ENCODE measurements around the gene HELT. TPM values are rescaled to one million over a fixed set of nuclear protein-coding genes. Genes with fewer than 3 reads are reported as not detected.
"Not testable (repeated sequence)": the region's sequence is repeated elsewhere in the genome, so short reads cannot be mapped to it uniquely, and the experiment has no call there.

HELT gene
- total RNA-seq, 4 donors from 2014 or later: not detected

DNA sequence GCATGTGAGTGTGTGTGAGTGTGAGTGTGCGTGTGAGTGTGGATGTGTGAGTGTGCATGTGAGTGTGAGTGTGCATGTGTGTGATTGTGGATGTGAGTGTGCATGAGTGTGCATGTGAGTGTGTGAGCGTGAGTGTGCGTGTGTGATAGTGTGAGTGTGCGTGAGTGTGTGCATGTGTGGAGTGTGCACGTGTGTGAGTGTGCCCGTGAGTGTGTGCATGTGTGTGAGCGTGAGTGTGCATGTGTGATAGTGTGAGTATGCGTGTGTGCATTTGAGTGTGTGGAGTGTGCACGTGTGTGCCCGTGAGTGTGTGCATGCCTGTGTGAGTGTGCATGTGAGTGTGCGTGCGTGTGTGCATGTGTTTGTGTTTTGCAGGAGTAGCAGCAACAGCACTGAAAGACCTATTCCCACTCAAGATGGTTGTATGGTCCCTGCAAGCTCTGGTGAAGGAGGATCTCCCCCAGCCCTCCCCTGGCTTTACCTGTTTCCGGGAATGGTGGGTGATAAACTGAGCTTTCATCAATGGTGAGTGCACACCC is 30.7 kb upstream of the HELT start:
- in situ Hi-C loops (cut with MboI; ENCODE audit: low sequenced_read_pairs in 4 of 4): loop anchor here in 3 of 4 donors (25.0 kb wide), 1 partner anchor 250 kb away; the partner anchor contains the start of gene CENPU (in 3 of the 3)

DNA sequence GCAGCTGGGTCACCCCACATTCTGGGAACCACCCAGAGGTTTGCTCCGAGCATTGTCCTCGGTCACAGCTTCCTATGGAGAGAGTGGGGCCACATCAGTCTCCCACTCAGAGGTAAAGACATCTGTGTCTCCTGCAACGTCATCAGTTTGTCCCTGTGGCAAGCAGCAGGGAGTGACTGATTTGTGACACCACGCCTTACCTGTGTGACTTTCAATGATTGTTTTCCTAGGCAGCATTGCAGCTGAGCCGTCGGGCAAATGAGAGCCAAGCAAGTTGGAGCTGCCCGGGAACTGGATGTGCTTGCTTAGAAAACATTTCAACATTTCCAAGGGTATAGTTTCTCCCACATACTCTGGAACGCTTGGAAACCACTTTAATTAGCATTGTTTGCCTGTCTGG is 29.7 kb upstream of the HELT start:
- Histone ChIP-seq H3K27me3 (no peaks in the 10 kb centered on the region), H3K27ac (no peak overlapping the region), H3K36me3 (no peaks in the 10 kb centered on the region), H3K4me3 (no peak overlapping the region), H3K9me3 (no peaks in the 10 kb centered on the region), H3K4me1 (no peaks in the 10 kb centered on the region)
- intact Hi-C loops (cut with DNase I; ENCODE audit: low total_unique reads): loop anchor here (10.0 kb wide), 1 partner anchor 344 kb away; the partner anchor contains the start of genes CASP3 and PRIMPOL
- TF ChIP-seq, protein P1, sequence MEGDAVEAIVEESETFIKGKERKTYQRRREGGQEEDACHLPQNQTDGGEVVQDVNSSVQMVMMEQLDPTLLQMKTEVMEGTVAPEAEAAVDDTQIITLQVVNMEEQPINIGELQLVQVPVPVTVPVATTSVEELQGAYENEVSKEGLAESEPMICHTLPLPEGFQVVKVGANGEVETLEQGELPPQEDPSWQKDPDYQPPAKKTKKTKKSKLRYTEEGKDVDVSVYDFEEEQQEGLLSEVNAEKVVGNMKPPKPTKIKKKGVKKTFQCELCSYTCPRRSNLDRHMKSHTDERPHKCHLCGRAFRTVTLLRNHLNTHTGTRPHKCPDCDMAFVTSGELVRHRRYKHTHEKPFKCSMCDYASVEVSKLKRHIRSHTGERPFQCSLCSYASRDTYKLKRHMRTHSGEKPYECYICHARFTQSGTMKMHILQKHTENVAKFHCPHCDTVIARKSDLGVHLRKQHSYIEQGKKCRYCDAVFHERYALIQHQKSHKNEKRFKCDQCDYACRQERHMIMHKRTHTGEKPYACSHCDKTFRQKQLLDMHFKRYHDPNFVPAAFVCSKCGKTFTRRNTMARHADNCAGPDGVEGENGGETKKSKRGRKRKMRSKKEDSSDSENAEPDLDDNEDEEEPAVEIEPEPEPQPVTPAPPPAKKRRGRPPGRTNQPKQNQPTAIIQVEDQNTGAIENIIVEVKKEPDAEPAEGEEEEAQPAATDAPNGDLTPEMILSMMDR (IDR thresholded peaks at IDR 0.05 in 4 of 5, conservative IDR thresholded peaks at IDR 0.05 in 1 of 5): no peak
- TF ChIP-seq POLR2A (IDR thresholded peaks at IDR 0.05): no peak
- peak in 1 of 2 donors; percentile 16 for DNase-seq
- peak in 1 of 2 donors; percentile 78 for ATAC-seq
- in situ Hi-C loops (cut with MboI; ENCODE audit: low sequenced_read_pairs in 4 of 4): loop anchor here in 3 of 4 donors (25.0 kb wide), 1 partner anchor 251 kb away; the partner anchor contains the start of gene CENPU (in 3 of the 3)

More for the DNA sequence above, 30.7 kb upstream of the HELT start:
- no peak for DNase-seq
- Histone ChIP-seq H3K4me3 (no peak overlapping the region), H3K9me3 (no peaks in the 10 kb centered on the region), H3K27me3 (no peaks in the 10 kb centered on the region), H3K4me1 (no peaks in the 10 kb centered on the region), H3K36me3 (no peaks in the 10 kb centered on the region), H3K27ac (no peak overlapping the region)
- TF ChIP-seq, protein P1 (IDR thresholded peaks at IDR 0.05 in 4 of 5, conservative IDR thresholded peaks at IDR 0.05 in 1 of 5): no peak
- no peak for TF ChIP-seq POLR2A (IDR thresholded peaks at IDR 0.05)
- intact Hi-C loops (cut with DNase I; ENCODE audit: low total_unique reads): loop anchor here (10.0 kb wide), 1 partner anchor 343 kb away; the partner anchor contains the start of genes CASP3 and PRIMPOL
- no peak for ATAC-seq

DNA sequence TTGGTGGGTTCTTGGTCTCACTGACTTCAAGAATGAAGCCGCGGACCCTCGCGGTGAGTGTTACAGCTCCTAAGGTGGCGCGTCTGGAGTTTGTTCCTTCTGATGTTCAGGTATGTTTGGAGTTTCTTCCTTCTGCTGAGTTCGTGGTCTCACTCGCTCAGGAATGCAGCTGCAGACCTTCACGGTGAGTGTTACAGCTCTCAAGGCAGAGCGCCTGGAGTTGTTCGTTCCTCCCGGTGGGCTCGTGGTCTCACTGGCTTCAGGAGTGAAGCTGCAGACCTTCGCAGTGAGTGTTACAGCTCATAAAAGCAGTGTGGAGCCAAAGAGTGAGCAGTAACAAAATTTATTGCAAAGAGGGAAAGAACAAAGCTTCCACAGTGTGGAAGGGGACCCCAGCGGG is 29.0 kb upstream of the HELT start:
- not testable (repeated sequence) for H3K4me1 ChIP-seq, H3K36me3 ChIP-seq, ATAC-seq, H3K4me3 ChIP-seq, DNase-seq, H3K27me3 ChIP-seq, H3K9me3 ChIP-seq, H3K27ac ChIP-seq
- intact Hi-C loops (cut with DNase I; ENCODE audit: low total_unique reads): loop anchor here (10.0 kb wide), 1 partner anchor 344 kb away; the partner anchor contains the start of genes CASP3 and PRIMPOL
- in situ Hi-C loops (cut with MboI; ENCODE audit: low sequenced_read_pairs in 4 of 4): loop anchor here in 3 of 4 donors (25.0 kb wide), 1 partner anchor 252 kb away; the partner anchor contains the start of gene CENPU (in 3 of the 3)

DNA sequence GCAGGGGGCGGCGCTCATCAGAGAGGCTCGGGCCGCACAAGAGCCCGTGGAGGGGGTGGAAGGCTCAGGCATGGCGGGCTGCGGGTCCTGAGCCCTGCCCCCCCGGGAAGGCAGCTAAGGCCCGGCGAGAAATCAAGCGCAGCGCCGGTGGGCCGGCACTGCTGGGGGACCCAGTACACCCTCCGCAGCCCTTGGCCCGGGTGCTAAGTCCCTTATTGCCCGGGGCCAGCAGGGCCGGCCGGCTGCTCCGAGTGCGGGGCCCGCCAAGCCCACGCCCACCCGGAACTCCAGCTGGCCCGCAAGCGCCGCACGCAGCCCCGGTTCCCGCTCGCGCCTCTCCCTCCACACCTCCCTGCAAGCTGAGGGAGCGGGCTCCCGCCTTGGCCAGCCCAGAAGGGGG is 28.2 kb upstream of the HELT start:
- H3K4me1 ChIP-seq; DNase-seq; H3K36me3 ChIP-seq; intact Hi-C loops (cut with DNase I; ENCODE audit: low total_unique reads); H3K9me3 ChIP-seq; H3K27ac ChIP-seq; H3K27me3 ChIP-seq; H3K4me3 ChIP-seq; ATAC-seq: not testable (repeated sequence)
- in situ Hi-C loops (cut with MboI; ENCODE audit: low sequenced_read_pairs in 4 of 4): loop anchor here in 3 of 4 donors (25.0 kb wide), 1 partner anchor 253 kb away; the partner anchor contains the start of gene CENPU (in 3 of the 3)

DNA sequence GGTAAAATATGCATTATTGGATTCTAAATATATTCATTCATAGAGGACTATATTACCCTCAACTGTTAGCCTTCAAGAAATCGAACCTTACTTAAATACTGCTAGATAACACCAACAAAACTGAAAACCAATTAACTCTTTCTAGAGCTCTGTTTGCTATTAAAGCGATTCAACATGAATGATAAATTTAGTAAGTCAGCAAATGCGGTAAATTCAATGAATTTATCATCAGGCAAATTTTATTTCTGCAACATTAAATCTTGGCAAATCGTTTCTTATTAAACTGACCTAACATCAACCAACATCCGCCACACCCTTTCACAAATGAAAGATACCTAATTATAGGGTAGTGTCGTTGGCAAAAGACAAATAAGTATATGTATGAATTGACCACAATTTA is 26.4 kb upstream of the HELT start:
- in situ Hi-C loops (cut with MboI; ENCODE audit: low sequenced_read_pairs in 4 of 4) (loop anchor here in 3 of 4 donors (25.0 kb wide), 1 partner anchor 255 kb away; the partner anchor contains the start of gene CENPU (in 3 of the 3)), intact Hi-C loops (cut with DNase I; ENCODE audit: low total_unique reads) (no loop called here)
- TF ChIP-seq, protein P1 (IDR thresholded peaks at IDR 0.05 in 4 of 5, conservative IDR thresholded peaks at IDR 0.05 in 1 of 5): no peak
- no peak for TF ChIP-seq POLR2A (IDR thresholded peaks at IDR 0.05)
- Histone ChIP-seq H3K4me1 (no peaks in the 10 kb centered on the region), H3K27ac (no peak overlapping the region), H3K4me3 (no peak overlapping the region), H3K36me3 (no peaks in the 10 kb centered on the region), H3K9me3 (no peaks in the 10 kb centered on the region), H3K27me3 (no peaks in the 10 kb centered on the region)
- ATAC-seq (no peak), DNase-seq (no peak)

Measured in gastrocnemius medialis (tissue), 4 donors.